Stomach (tissue), 9 donors: ENCODE results near the gene EGLN1. TPM values are rescaled to one million over a fixed set of nuclear protein-coding genes. Genes with fewer than 3 reads are reported as not detected.

Source experiments
- DNase-seq, 2 donors: peaks; one replicate each; pipeline versions ENCODE4 v3.0.0 to v3.0.0-alpha.2; 2013 to 2019
- H3K27ac ChIP-seq, 5 donors: fragments of 200-600 bp in 4 of 5; sonication (generic) in 4 of 5; one replicate each; pipeline ENCODE4 v1.5.1; 2013 to 2019; ENCODE audit warnings: mild to moderate bottlenecking in 1 of 5, moderate library complexity in 1 of 5
- H3K27me3 ChIP-seq, 3 donors: fragments of 200-600 bp; sonication (generic); one replicate each; pipeline ENCODE4 v1.5.1; 2017 to 2019; ENCODE audit warnings: mixed run types in 1 of 3
- H3K36me3 ChIP-seq, 4 donors: fragments of 200-600 bp; sonication (generic); 1 replicate in 3 of 4; 2 replicates in 1 of 4; pipeline ENCODE4 v1.5.1; 2016 to 2019
- H3K4me1 ChIP-seq, 4 donors: fragments of 200-600 bp; sonication (generic); one replicate each; pipeline ENCODE4 v1.5.1; 2016 to 2019
- H3K4me3 ChIP-seq, 4 donors: fragments of 200-600 bp; sonication (generic) in 3 of 4; one replicate each; pipeline ENCODE4 v1.5.1; 2016 to 2019; ENCODE audit warnings: mild to moderate bottlenecking in 1 of 4
- H3K9me3 ChIP-seq, 4 donors: fragments of 200-600 bp; sonication (generic); one replicate each; pipeline ENCODE4 v1.5.1; 2016 to 2019
- EP300 ChIP-seq: sonication (generic); formaldehyde crosslinking; IDR thresholded peaks from one replicate; pipeline ENCODE4 v1.6.1; 2017; ENCODE audit warnings: antibody characterized with exemption
- POLR2A ChIP-seq, 4 donors: fragments of 450-650 bp; IDR thresholded peaks; one replicate each; pipeline ENCODE4 v1.6.1; 2016; ENCODE audit warnings: antibody characterized with exemption in 4 of 4, control low read depth in 2 of 4, mild to moderate bottlenecking in 1 of 4, moderate library complexity in 1 of 4
- POLR2AphosphoS5 ChIP-seq, 3 donors: sonication (generic); formaldehyde crosslinking; IDR thresholded peaks; one replicate each; pipeline ENCODE4 v1.6.1; 2016; ENCODE audit warnings: antibody characterized with exemption in 3 of 3
- WGBS, 5 donors: extraction: QIAGEN DNeasy Blood & Tissue Kit in 3 of 5; methylation state at CpG; one replicate each; pipeline versions ENCODE4 v1.1.5 to v1.1.7; 2013 to 2018; 5-methylcytosine and 5-hydroxymethylcytosine counted together
- intact Hi-C: fragments of 100-400 bp; cut with DNase I; formaldehyde crosslinking; loops from one replicate; pipeline ENCODE4 v1.15.1; 2023; ENCODE audit warnings: low total_unique reads
- polyA plus RNA-seq, 3 donors: library from polyadenylated mRNA; stranded (reverse); fragments of 200-250 nt; gene quantifications; one replicate each; pipeline ENCODE4 v1.2.3, GENCODE V29; 2013
- total RNA-seq, 5 donors: library from RNA; depleted of rRNA; stranded (reverse); fragments of >200 nt; gene quantifications; one replicate each; pipeline versions ENCODE4 v1.1.0 to v1.2.3, GENCODE V29; 2014 to 2016
- TF ChIP-seq, protein P1 (sequence below), 7 experiments: fragments of 450-650 bp in 4 of 7; fragments of 200-600 bp in 3 of 7; sonication (generic) in 3 of 7; IDR thresholded peaks; one replicate each; pipeline ENCODE4 v1.5.1; 2016 to 2019; ENCODE audit warnings: antibody characterized with exemption in 7 of 7, control low read depth in 2 of 7, mild to moderate bottlenecking in 1 of 7
- donor health status: healthy with polysubstance abuse.
- donor health status: Bipolar disorder and iron deficiency.
- donor health status: healthy.

EGLN1 gene
- total and polyA plus RNA-seq, 8 donors: 7.0 to 43.0 (median 15.6) TPM

DNA sequence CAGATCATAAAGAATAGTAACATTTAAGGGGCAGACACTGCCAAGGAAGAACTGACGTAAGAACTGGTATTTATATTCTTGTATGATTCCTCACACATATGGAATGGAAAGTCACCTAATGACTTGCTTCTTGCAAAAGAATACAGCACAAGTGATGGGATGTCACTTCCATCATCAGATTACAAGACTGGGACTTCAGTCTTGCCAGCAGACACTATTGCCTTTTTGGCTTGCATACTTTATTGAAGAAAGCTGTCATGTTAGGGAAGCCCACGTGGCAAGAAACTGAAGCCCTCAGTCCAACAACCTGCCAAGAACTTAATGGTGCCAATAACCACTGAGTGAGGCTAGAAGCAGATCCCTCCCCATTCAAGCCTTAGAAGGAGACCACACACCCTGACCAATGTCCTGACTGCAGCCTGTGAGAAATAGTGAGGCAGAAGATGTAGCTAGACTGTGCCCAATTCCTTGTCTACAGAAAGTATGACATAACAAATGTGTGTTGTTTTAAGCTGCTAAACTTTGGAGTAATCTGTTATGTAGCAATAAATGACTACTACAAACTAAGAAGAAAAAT, 12.0 kb downstream of the EGLN1 start:
- Histone ChIP-seq H3K36me3 (peaks cover 0 to 8% (median 3%) of the 10 kb centered on the region in 4 donors), H3K27me3 (no peaks in the 10 kb centered on the region), H3K9me3 (no peaks in the 10 kb centered on the region), H3K27ac (no peak overlapping the region), H3K4me1 (peaks cover 21 to 93% (median 64%) of the 10 kb centered on the region in 4 donors), H3K4me3 (no peak overlapping the region)
- TF ChIP-seq POLR2A (IDR thresholded peaks at IDR 0.05) (no peak), POLR2AphosphoS5 (IDR thresholded peaks at IDR 0.05) (no peak), EP300 (no peak)
- TF ChIP-seq, protein P1, sequence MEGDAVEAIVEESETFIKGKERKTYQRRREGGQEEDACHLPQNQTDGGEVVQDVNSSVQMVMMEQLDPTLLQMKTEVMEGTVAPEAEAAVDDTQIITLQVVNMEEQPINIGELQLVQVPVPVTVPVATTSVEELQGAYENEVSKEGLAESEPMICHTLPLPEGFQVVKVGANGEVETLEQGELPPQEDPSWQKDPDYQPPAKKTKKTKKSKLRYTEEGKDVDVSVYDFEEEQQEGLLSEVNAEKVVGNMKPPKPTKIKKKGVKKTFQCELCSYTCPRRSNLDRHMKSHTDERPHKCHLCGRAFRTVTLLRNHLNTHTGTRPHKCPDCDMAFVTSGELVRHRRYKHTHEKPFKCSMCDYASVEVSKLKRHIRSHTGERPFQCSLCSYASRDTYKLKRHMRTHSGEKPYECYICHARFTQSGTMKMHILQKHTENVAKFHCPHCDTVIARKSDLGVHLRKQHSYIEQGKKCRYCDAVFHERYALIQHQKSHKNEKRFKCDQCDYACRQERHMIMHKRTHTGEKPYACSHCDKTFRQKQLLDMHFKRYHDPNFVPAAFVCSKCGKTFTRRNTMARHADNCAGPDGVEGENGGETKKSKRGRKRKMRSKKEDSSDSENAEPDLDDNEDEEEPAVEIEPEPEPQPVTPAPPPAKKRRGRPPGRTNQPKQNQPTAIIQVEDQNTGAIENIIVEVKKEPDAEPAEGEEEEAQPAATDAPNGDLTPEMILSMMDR (IDR thresholded peaks at IDR 0.05): no peak
- intact Hi-C loops: loop anchor here (10.0 kb wide), 1 partner anchor 55 kb away; no protein-coding TSS in a partner anchor
- WGBS, 5 donors: 70 to 84% (median 78%) methylated on average over 2 of the region's 2 CpGs
- peak in 1 of 2 donors; percentile 10 for DNase-seq

DNA sequence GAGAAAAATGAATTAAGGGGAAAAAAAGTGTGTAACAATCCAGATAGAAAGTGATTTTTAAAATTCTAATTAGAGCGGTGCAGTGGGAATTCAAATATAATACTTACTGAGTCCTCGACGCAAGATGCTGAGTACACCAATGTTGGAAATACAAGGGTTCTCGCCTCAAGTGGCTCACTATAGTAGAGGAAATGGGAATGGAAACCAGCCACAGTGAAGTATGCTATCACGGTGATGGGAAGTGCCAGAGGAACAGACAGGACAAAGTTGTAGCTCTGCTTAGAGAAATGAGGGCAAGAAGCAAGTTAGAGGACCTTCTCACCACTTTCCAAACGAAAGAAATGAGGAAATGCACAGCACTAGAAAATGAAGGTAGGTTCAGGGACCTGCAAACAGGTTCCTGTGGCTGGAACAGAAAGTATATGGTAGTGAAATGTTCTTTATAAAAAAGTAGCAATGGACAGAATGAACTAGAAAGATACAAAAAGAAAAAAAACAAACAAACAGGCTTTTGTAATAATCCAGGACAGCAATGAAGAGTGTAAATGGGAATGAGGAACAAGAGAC, 13.5 kb downstream of the EGLN1 start:
- Histone ChIP-seq H3K27me3 (no peaks in the 10 kb centered on the region), H3K36me3 (peaks cover 0 to 8% (median 3%) of the 10 kb centered on the region in 4 donors), H3K4me1 (peaks cover 17 to 89% (median 62%) of the 10 kb centered on the region in 4 donors), H3K4me3 (no peak overlapping the region), H3K27ac (peak overlapping the region in 1 of 5 donors; percentile 36), H3K9me3 (no peaks in the 10 kb centered on the region)
- no peak for TF ChIP-seq POLR2A (IDR thresholded peaks at IDR 0.05)
- TF ChIP-seq, protein P1 (IDR thresholded peaks at IDR 0.05): no peak
- TF ChIP-seq EP300: no peak
- TF ChIP-seq POLR2AphosphoS5 (IDR thresholded peaks at IDR 0.05): no peak
- WGBS, 5 donors: 69 to 82% (median 76%) methylated on average over 6 of the region's 6 CpGs
- intact Hi-C loops: no loop called here
- peak in 1 of 2 donors; percentile 5 for DNase-seq

DNA sequence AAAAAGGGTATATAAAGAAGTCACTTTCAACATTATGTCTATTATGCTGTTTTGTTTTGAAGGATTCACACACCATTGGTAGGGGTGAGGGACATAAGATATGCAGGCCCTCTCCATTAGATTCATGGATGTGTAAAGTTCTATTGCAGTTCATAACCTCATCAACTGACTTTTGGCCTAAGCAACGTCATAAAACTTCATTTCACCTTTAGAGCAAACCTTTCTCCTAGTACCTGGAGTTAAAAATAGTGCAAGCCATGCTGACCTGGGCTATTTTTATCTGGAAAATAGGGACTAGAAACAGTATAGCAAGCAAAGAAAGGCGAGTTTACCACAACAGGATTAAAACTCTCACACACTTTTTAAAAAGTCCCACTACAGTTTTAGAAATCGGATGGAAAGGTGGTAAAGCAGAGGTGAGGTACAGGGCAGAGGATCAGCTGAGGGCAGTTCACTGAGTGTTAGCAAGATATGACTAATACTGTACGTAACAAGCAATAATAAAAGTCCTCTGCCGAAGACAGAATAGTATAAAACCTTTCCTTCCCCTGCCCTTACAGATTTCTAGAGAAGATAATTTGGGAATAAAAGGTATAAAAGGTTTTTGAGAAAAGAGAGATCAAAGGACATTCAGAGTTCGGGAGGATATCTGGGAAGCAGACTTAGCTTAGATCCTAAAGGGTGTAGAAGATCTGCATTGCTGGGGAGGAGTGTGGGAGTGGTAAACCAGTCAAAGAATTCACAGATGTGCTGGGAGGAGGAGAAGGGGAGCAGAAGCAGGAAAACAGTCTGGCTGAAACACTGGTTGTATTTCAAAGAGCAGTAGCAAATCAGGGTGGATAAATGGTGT, 14.3 kb downstream of the EGLN1 start:
- Histone ChIP-seq H3K36me3 (peaks cover 0 to 8% (median 0%) of the 10 kb centered on the region in 4 donors), H3K4me3 (no peak overlapping the region), H3K27ac (peak overlapping the region in 3 of 5 donors; percentile 25 to 41 (median 36)), H3K9me3 (no peaks in the 10 kb centered on the region), H3K4me1 (peaks cover 17 to 81% (median 58%) of the 10 kb centered on the region in 4 donors), H3K27me3 (no peaks in the 10 kb centered on the region)
- no peak for TF ChIP-seq POLR2A (IDR thresholded peaks at IDR 0.05)
- TF ChIP-seq, protein P1 (IDR thresholded peaks at IDR 0.05): no peak
- no peak for TF ChIP-seq POLR2AphosphoS5 (IDR thresholded peaks at IDR 0.05)
- no peak for TF ChIP-seq EP300
- peak in 1 of 2 donors; percentile 42 for DNase-seq
- intact Hi-C loops: no loop called here
- 23 to 41% (median 32%) methylated on average over 6 of the region's 6 CpGs for WGBS, 5 donors

DNA sequence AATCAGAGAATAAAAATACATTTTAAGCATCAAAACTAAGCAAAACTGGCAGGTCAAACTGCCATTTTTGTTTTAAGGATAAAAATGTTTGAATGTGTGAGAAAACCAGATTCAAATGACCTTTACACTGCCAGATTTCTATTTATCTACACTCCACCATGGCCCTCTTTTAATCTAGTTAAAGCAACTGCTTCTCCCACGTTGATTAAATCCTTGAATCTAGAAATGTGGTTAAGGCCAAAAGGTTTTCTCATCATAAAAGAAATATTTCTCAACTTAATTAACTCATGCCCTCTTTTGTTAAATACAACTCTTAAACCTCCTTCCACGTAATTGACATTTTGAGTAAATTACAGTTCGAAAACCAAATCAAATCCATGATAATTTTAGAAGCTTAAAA, 15.0 kb downstream of the EGLN1 start:
- Histone ChIP-seq H3K27ac (no peak overlapping the region), H3K9me3 (no peaks in the 10 kb centered on the region), H3K4me1 (peaks cover 17 to 74% (median 55%) of the 10 kb centered on the region in 4 donors), H3K27me3 (no peaks in the 10 kb centered on the region), H3K4me3 (no peak overlapping the region), H3K36me3 (peaks cover 0 to 4% (median 0%) of the 10 kb centered on the region in 4 donors)
- intact Hi-C loops: no loop called here
- no peak for DNase-seq
- TF ChIP-seq, protein P1 (IDR thresholded peaks at IDR 0.05): no peak
- TF ChIP-seq EP300 (no peak), POLR2A (IDR thresholded peaks at IDR 0.05) (no peak), POLR2AphosphoS5 (IDR thresholded peaks at IDR 0.05) (no peak)
- WGBS, 5 donors: 60 to 75% (median 66%) methylated on average over 3 of the region's 3 CpGs
